COR-L47 (cell line): ENCODE data around the gene S1PR4.

Experiments used
- DNase-seq: peaks from one replicate; lab custom pipeline; 2025; lab: John Stamatoyannopoulos, UW

S1PR4 gene

DNA sequence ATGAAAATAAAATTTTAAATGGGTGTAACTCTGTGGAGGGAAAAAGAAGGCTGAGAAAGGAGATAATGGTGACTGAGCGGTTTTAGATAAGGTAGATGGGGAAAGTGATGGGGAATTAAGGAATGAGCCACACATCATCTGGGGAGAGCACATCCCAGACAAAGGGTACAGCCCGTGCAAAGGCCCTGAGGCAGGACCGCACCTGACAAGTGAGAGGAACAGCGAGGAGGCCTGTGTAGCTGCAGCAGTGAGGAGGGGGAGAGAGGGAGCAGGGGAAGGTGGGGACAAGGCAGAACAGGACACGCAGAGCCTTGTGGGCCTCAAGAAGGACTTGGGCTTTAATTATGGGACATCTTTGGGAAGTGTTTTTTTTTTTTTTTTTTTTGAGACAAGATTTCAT is 44.1 kb downstream of the S1PR4 start:
- no peak for DNase-seq

DNA sequence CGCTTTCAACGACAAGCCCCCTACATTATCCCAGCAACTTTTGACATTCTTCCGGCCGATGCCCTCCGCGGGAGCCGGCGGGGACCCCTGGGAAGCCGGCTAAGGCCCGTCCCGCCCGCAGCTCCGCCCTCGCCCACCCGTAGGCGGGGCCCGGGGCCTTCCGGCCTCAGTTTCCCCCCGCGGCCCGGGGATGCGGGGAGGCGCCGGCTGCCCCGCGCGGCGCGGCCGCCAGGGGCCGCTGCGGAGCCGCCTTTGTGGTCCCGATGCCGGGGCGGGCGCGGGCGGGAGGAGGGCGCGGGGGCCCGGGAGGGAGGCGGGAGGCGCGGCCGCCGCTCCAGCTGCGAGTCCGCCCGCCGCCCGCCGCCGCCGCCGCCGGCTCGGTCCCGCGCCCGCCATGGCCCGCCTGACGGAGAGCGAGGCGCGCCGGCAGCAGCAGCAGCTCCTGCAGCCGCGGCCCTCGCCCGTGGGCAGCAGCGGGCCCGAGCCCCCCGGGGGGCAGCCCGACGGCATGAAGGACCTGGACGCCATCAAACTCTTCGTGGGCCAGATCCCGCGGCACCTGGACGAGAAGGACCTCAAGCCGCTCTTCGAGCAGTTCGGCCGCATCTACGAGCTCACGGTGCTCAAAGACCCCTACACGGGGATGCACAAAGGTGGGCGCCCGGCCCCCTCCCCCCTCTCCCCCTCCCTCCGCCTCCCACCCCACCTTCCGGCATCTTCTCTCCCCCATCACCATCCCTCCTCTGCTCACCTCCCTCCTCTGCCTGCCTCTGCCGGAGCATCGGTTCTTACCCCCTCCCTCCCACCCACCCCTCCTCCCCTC is 46.0 kb downstream of the S1PR4 start, which contains the start of gene CELF5:
CELF5 (plus strand) TSS at position 316 of the 823 bp plus-strand sequence; CDS start at position 395, 79 bp downstream.
- DNase-seq, result peak; percentile 37

DNA sequence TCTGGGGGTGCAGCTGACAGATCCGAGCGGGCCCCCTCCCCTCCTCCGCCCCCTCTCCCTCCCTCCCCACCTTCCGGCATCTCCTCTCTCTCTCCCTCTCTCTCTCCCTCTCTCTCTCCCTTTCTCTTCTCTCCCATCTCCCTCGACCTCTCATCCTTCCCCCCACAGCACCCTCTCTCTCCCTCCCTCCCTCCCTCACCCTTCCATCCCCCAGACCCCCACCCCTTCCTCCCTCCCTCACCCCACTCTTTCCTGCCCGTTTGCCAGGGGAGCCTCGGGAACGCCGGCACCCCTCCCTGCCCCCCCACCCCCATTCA is 46.6 kb downstream of the S1PR4 start:
- no peak for DNase-seq

DNA sequence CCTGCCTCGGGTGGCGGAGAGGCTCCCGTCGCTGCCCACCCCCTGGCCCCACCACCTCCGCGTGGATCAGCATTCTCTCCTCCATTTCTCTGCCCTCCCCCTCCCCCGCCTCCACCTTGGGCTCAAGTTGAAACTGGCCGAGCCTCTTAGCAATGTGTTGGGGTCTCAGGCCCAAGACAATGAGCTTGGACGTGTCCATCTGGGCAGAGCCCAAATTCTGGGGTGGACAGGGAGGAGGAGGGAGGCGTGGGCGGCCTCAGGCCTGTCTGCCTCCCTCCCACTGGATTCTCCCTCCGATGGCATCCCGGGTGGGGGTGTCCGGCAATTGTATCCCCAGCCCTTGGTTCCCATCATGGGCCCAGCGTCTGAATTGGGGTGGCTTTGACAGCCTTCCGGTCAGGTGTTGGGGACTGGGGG is 47.1 kb downstream of the S1PR4 start:
- no peak for DNase-seq

DNA sequence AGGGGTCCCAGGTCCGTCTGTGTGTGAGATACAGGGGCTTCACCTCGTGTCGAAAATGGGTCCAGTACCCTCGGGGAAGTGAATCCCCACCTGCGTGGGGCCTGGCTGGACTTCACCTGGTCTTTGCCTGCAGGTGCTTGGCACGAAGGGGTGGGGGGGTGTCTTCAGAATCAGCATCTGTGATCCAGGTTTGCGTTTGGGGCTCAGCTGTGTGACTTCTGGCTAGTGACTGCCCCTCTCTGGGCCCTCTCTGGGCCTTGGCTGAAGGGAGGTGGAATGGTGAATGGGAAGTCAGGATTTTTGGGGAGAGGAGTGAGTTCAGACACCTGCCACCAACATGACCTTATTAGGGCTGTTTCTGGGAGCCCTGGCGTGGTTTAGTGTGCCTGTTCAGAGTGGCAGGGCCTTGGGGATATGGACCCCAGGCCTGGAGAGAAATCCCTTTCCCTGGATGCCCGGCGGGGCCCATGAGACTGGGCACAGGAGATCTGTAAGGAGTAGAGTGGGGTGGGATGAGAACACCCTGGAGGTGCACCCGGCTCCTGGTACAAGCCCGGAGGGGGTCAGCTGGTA is 48.6 kb downstream of the S1PR4 start:
- DNase-seq, result no peak

DNA sequence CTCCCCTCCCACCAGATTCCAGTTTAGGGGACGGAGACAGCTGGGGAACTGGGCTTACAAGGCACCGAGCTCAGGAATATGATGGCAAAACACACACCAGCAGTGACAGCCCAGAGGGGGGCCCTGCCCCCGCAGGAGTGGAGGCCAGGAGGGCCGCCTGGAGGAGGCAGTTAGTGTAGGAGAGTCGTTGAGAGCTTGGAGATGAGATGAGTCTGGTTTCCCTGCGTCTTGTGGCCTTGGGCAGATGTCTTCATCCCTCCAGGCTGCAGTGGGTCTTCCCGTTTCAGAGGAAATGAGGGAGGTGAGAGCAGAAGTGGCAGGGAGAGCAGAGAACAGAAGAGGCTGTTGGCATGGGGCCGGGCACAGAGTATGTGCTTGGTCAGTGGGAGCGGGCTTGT is 50.8 kb downstream of the S1PR4 start:
- no peak for DNase-seq
